Liver (tissue), 9 donors: ENCODE data around the gene USHBP1. TPM values are rescaled to one million over a fixed set of nuclear protein-coding genes. Genes with fewer than 3 reads are reported as not detected.

Experiments used
- DNase-seq: peaks from one replicate; pipeline ENCODE4 v3.0.0-alpha.2; 2017; ENCODE audit warnings: low spot score
- H3K27ac ChIP-seq, 2 donors: one replicate each; pipeline ENCODE4 v1.7.0; 2013; ENCODE audit warnings: inconsistent platforms in 2 of 2, low read length in 2 of 2, control low read depth in 1 of 2, low read depth in 1 of 2, mild to moderate bottlenecking in 1 of 2
- H3K27me3 ChIP-seq, 4 donors: one replicate each; pipeline versions ENCODE4 v1.6.1 to v1.7.0; 2013; ENCODE audit warnings: low read length in 3 of 4, inconsistent platforms in 1 of 4, mild to moderate bottlenecking in 1 of 4, moderate library complexity in 1 of 4; ENCODE audit not compliant: control insufficient read depth in 4 of 4, insufficient read depth in 4 of 4
- H3K36me3 ChIP-seq, 4 donors: one replicate each; pipeline versions ENCODE4 v1.6.1 to v1.7.0; 2013; ENCODE audit warnings: low read length in 3 of 4, mild to moderate bottlenecking in 3 of 4, low read depth in 1 of 4, moderate library complexity in 1 of 4; ENCODE audit not compliant: control insufficient read depth in 4 of 4, insufficient read depth in 3 of 4
- H3K4me1 ChIP-seq, 4 donors: one replicate each; pipeline versions ENCODE4 v1.6.1 to v1.7.0; 2013; ENCODE audit warnings: low read length in 3 of 4, mild to moderate bottlenecking in 3 of 4, moderate library complexity in 1 of 4; ENCODE audit not compliant: control insufficient read depth in 4 of 4, insufficient read depth in 4 of 4
- H3K4me3 ChIP-seq, 3 donors: one replicate each; pipeline versions ENCODE4 v1.6.1 to v1.7.0; 2013; ENCODE audit warnings: low read length in 3 of 3, control low read depth in 1 of 3, low read depth in 1 of 3, mild to moderate bottlenecking in 1 of 3
- H3K9ac ChIP-seq, 2 donors: one replicate each; pipeline ENCODE4 v1.7.0; 2013; ENCODE audit warnings: low read length in 2 of 2, mild to moderate bottlenecking in 2 of 2, moderate library complexity in 2 of 2, control low read depth in 1 of 2, low read depth in 1 of 2
- H3K9me3 ChIP-seq, 4 donors: one replicate each; pipeline versions ENCODE4 v1.6.1 to v1.7.0; 2013; ENCODE audit warnings: low read length in 3 of 4; ENCODE audit not compliant: control insufficient read depth in 4 of 4
- CTCF ChIP-seq: fragments of 150-350 bp; IDR thresholded peaks from 2 replicates; pipeline ENCODE4 v1.5.1; 2017; ENCODE audit warnings: improper control_type of control experiment, low read depth, low read length; ENCODE audit not compliant: missing input control
- EGR1 ChIP-seq, 2 donors: IDR thresholded peaks; 2 replicates each; pipeline ENCODE4 v1.6.1; 2016 to 2018; ENCODE audit warnings: antibody characterized with exemption in 2 of 2, low read depth in 2 of 2
- FOXA1 ChIP-seq: IDR thresholded peaks from 2 replicates; pipeline ENCODE4 v1.6.1; 2016; ENCODE audit warnings: antibody characterized with exemption
- GABPA ChIP-seq, 2 donors: IDR thresholded peaks in 1 of 2; conservative IDR thresholded peaks in 1 of 2; 2 replicates each; pipeline ENCODE4 v1.6.1; 2016; ENCODE audit warnings: antibody characterized with exemption in 2 of 2, mild to moderate bottlenecking in 1 of 2, moderate library complexity in 1 of 2
- HNF4A ChIP-seq, 2 donors: conservative IDR thresholded peaks; 2 replicates each; pipeline ENCODE4 v1.6.1; 2016; ENCODE audit warnings: antibody characterized with exemption in 2 of 2, mild to moderate bottlenecking in 2 of 2
- HNF4G ChIP-seq: IDR thresholded peaks from 2 replicates; pipeline ENCODE4 v1.6.1; 2016; ENCODE audit warnings: antibody characterized with exemption
- JUND ChIP-seq, 2 donors: IDR thresholded peaks; 2 replicates each; pipeline ENCODE4 v1.6.1; 2016; ENCODE audit warnings: antibody characterized with exemption in 2 of 2
- NR2F2 ChIP-seq: IDR thresholded peaks from 2 replicates; pipeline ENCODE4 v1.6.1; 2016; ENCODE audit warnings: antibody characterized with exemption
- RAD21 ChIP-seq, 2 donors: IDR thresholded peaks; 2 replicates each; pipeline ENCODE4 v1.6.1; 2016; ENCODE audit warnings: antibody characterized with exemption in 2 of 2, mild to moderate bottlenecking in 2 of 2
- RXRA ChIP-seq, 2 donors: IDR thresholded peaks; 2 replicates each; pipeline ENCODE4 v1.6.1; 2017 to 2018; ENCODE audit warnings: antibody characterized with exemption in 2 of 2, mild to moderate bottlenecking in 1 of 2
- TAF1 ChIP-seq: conservative IDR thresholded peaks from 2 replicates; pipeline ENCODE4 v1.6.1; 2016; ENCODE audit warnings: antibody characterized with exemption, mild to moderate bottlenecking
- YY1 ChIP-seq: IDR thresholded peaks from 2 replicates; pipeline ENCODE4 v1.6.1; 2016; ENCODE audit warnings: antibody characterized with exemption, mild to moderate bottlenecking
- ZBTB33 ChIP-seq: IDR thresholded peaks from 2 replicates; pipeline ENCODE4 v1.6.1; 2016; ENCODE audit warnings: antibody characterized with exemption
- WGBS: extraction: QIAGEN DNeasy Blood & Tissue Kit; methylation state at CpG from one replicate; pipeline ENCODE4 v1.1.7; 2013; 5-methylcytosine and 5-hydroxymethylcytosine counted together
- polyA plus RNA-seq, 2 donors: library from polyadenylated mRNA; stranded (reverse) in 1 of 2; unstranded in 1 of 2; fragments of 200-250 nt in 1 of 2; fragments of >200 nt in 1 of 2; fragmentation: Nextera tagmentation in 1 of 2; extraction: Ambion mirVana in 1 of 2; gene quantifications; one replicate each; pipeline versions ENCODE4 v1.2.1 to v1.2.3, GENCODE V29; 2013 to 2015
- total RNA-seq, 2 donors: library from RNA; depleted of rRNA; stranded (reverse); fragments of >200 nt; gene quantifications; one replicate each; pipeline ENCODE4 v1.2.3, GENCODE V29; 2014
- donor health status: healthy.
- donor health status: healthy.
- donor health status: healthy.
- donor health status: healthy.
- donor health status: healthy.

USHBP1 gene
- total and polyA plus RNA-seq, 4 donors, result 1.2 to 2.6 (median 1.9) TPM

GRCh38 chr19:17225053-17225452 is 39.5 kb downstream of the USHBP1 start:
- Histone ChIP-seq H3K36me3 (peaks cover 0 to 6% (median 4%) of the 10 kb centered on the region in 4 donors), H3K27ac (no peak overlapping the region), H3K4me1 (peaks cover 3 to 17% (median 10%) of the 10 kb centered on the region in 4 donors), H3K4me3 (no peak overlapping the region), H3K27me3 (no peaks in the 10 kb centered on the region), H3K9me3 (no peaks in the 10 kb centered on the region), H3K9ac (no peak overlapping the region)
- DNase-seq, result no peak
- WGBS, result 89% methylated on average over 10 of the region's 10 CpGs
- TF ChIP-seq EGR1 (IDR thresholded peaks at IDR 0.05; ENCODE audit: low read depth in 2 of 2) (no peak), CTCF (no peak), NR2F2 (no peak), HNF4G (no peak), GABPA (IDR thresholded peaks at IDR 0.05 in 1 of 2, conservative IDR thresholded peaks at IDR 0.05 in 1 of 2) (no peak)

- Histone ChIP-seq H3K4me3 (no peak overlapping the region), H3K9ac (no peak overlapping the region), H3K4me1 (peaks cover 0 to 8% (median 6%) of the 10 kb centered on the region in 4 donors), H3K36me3 (peaks cover 0 to 13% (median 5%) of the 10 kb centered on the region in 4 donors), H3K9me3 (no peaks in the 10 kb centered on the region), H3K27ac (no peak overlapping the region), H3K27me3 (no peaks in the 10 kb centered on the region)
- TF ChIP-seq FOXA1, result no peak
- no peak for TF ChIP-seq RXRA (IDR thresholded peaks at IDR 0.05)
- TF ChIP-seq ZBTB33, result no peak
- TF ChIP-seq YY1, result no peak
- no peak for TF ChIP-seq RAD21 (IDR thresholded peaks at IDR 0.05)
- TF ChIP-seq EGR1 (IDR thresholded peaks at IDR 0.05; ENCODE audit: low read depth in 2 of 2), result no peak
- no peak for DNase-seq
- 51% methylated on average over 14 of the region's 14 CpGs for WGBS
These were observed 44.3 kb downstream of the USHBP1 start for GRCh38 chr19:17220207-17220758.

GRCh38 chr19:17219286-17219685 is 45.3 kb downstream of the USHBP1 start:
- H3K36me3 ChIP-seq, result peaks cover 0 to 13% (median 5%) of the 10 kb centered on the region in 4 donors
- no peak for DNase-seq
- no peak overlapping the region for H3K9ac ChIP-seq
- H3K27me3 ChIP-seq, result no peaks in the 10 kb centered on the region
- no peaks in the 10 kb centered on the region for H3K9me3 ChIP-seq
- H3K4me1 ChIP-seq, result peaks cover 0 to 15% (median 12%) of the 10 kb centered on the region in 4 donors
- no peak overlapping the region for H3K27ac ChIP-seq
- no peak for TF ChIP-seq EGR1 (IDR thresholded peaks at IDR 0.05; ENCODE audit: low read depth in 2 of 2)
- TF ChIP-seq HNF4A (conservative IDR thresholded peaks at IDR 0.05), result no peak
- no peak for TF ChIP-seq TAF1
- TF ChIP-seq JUND (IDR thresholded peaks at IDR 0.05), result no peak
- TF ChIP-seq HNF4G, result no peak
- TF ChIP-seq YY1, result no peak
- no peak for TF ChIP-seq CTCF
- no peak for TF ChIP-seq RXRA (IDR thresholded peaks at IDR 0.05)
- H3K4me3 ChIP-seq, result no peak overlapping the region
- 98% methylated on average over 8 of the region's 8 CpGs for WGBS
